Left ventricle myocardium inferior (tissue), 1 donor: ENCODE results near the gene ATP6V0D1. TPM values are rescaled to one million over a fixed set of nuclear protein-coding genes. Genes with fewer than 3 reads are reported as not detected.

Source experiments
- DNase-seq: peaks from one replicate; pipeline ENCODE4 v3.0.0-alpha.2; 2020
- H3K27ac ChIP-seq: fragments of 200-600 bp; replicated peaks from 2 replicates; pipeline ENCODE4 v1.8.0; 2021
- H3K27me3 ChIP-seq: fragments of 200-600 bp; 2 replicates; pipeline ENCODE4 v1.8.0; 2021; ENCODE audit warnings: low read depth
- H3K36me3 ChIP-seq: fragments of 200-600 bp; 2 replicates; pipeline ENCODE4 v1.8.0; 2021
- H3K4me1 ChIP-seq: fragments of 200-600 bp; 2 replicates; pipeline ENCODE4 v1.8.0; 2021
- H3K4me3 ChIP-seq: fragments of 200-600 bp; 2 replicates; pipeline ENCODE4 v1.8.0; 2021; ENCODE audit warnings: mild to moderate bottlenecking, moderate library complexity
- H3K9me3 ChIP-seq: fragments of 200-600 bp; replicated peaks from 2 replicates; pipeline ENCODE4 v1.8.0; 2021
- CTCF ChIP-seq: fragments of 200-600 bp; IDR thresholded peaks from 2 replicates; pipeline ENCODE4 v1.8.0; 2021; ENCODE audit warnings: antibody characterized with exemption, mild to moderate bottlenecking, borderline replicate concordance
- intact Hi-C: fragments of 100-400 bp; cut with micrococcal nuclease; formaldehyde crosslinking; loops from one replicate; pipeline ENCODE4 v1.11.0; 2022
- total RNA-seq: library from RNA; stranded (reverse); fragmentation: NEBNext Ultra II Directional; extraction: Animal tissue kit (Norgen Biotek cat#: 25700); gene quantifications from one replicate; pipeline ENCODE4 v1.2.1, GENCODE V29; 2021
- donor health status: DM: no; HTN: yes; CAD: no; lungs with severe emphysema.

Gene ATP6V0D1
- total RNA-seq, 1 donor from 2014 or later: 65.8 TPM

- no peak for TF ChIP-seq CTCF
- no peaks in the 10 kb centered on the region for H3K36me3 ChIP-seq
- H3K27me3 ChIP-seq: no peaks in the 10 kb centered on the region
- DNase-seq: no peak
- intact Hi-C loops: no loop called here
- peak overlapping the region; percentile 77 for H3K27ac ChIP-seq
- no peak overlapping the region for H3K4me3 ChIP-seq
- H3K9me3 ChIP-seq: no peaks in the 10 kb centered on the region
- peaks cover 42% of the 10 kb centered on the region for H3K4me1 ChIP-seq
Measured at GRCh38 chr16:67406111-67406971, 74.6 kb downstream of the ATP6V0D1 start.

- no peak for DNase-seq
- H3K27me3 ChIP-seq: no peaks in the 10 kb centered on the region
- H3K36me3 ChIP-seq: no peaks in the 10 kb centered on the region
- peaks cover 42% of the 10 kb centered on the region for H3K4me1 ChIP-seq
- intact Hi-C loops: no loop called here
- no peak for TF ChIP-seq CTCF
- H3K27ac ChIP-seq: peak overlapping the region; percentile 77
- H3K4me3 ChIP-seq: no peak overlapping the region
- H3K9me3 ChIP-seq: no peaks in the 10 kb centered on the region
Measured at GRCh38 chr16:67405336-67405735, 75.6 kb downstream of the ATP6V0D1 start.

GRCh38 chr16:67404740-67405226 lies 76.2 kb downstream of the ATP6V0D1 start:
- no peak for TF ChIP-seq CTCF
- no peak overlapping the region for H3K4me3 ChIP-seq
- DNase-seq: no peak
- intact Hi-C loops: no loop called here
- no peaks in the 10 kb centered on the region for H3K9me3 ChIP-seq
- peaks cover 43% of the 10 kb centered on the region for H3K4me1 ChIP-seq
- peak overlapping the region; percentile 77 for H3K27ac ChIP-seq
- no peaks in the 10 kb centered on the region for H3K27me3 ChIP-seq
- no peaks in the 10 kb centered on the region for H3K36me3 ChIP-seq

GRCh38 chr16:67403976-67404555 lies 76.9 kb downstream of the ATP6V0D1 start:
- H3K27ac ChIP-seq: no peak overlapping the region
- H3K27me3 ChIP-seq: no peaks in the 10 kb centered on the region
- no peak for TF ChIP-seq CTCF
- no peak for DNase-seq
- no peak overlapping the region for H3K4me3 ChIP-seq
- intact Hi-C loops: no loop called here
- H3K9me3 ChIP-seq: no peaks in the 10 kb centered on the region
- peaks cover 50% of the 10 kb centered on the region for H3K4me1 ChIP-seq
- no peaks in the 10 kb centered on the region for H3K36me3 ChIP-seq

- no peak for TF ChIP-seq CTCF
- no peak overlapping the region for H3K27ac ChIP-seq
- no peak overlapping the region for H3K4me3 ChIP-seq
- DNase-seq: no peak
- H3K36me3 ChIP-seq: no peaks in the 10 kb centered on the region
- no peaks in the 10 kb centered on the region for H3K27me3 ChIP-seq
- intact Hi-C loops: no loop called here
- H3K9me3 ChIP-seq: no peaks in the 10 kb centered on the region
- H3K4me1 ChIP-seq: peaks cover 60% of the 10 kb centered on the region
Measured at GRCh38 chr16:67400901-67401300, 80.1 kb downstream of the ATP6V0D1 start.
